ENCODE data around the gene RIPK1. TPM values are rescaled to one million over a fixed set of nuclear protein-coding genes. Genes with fewer than 3 reads are reported as not detected.
"Not testable (repeated sequence)": the region's sequence is repeated elsewhere in the genome, so short reads cannot be mapped to it uniquely, and the experiment has no call there.

RIPK1 gene
- total RNA-seq, 2 donors from 2014 or later = 10.6 to 13.1 TPM

DNA sequence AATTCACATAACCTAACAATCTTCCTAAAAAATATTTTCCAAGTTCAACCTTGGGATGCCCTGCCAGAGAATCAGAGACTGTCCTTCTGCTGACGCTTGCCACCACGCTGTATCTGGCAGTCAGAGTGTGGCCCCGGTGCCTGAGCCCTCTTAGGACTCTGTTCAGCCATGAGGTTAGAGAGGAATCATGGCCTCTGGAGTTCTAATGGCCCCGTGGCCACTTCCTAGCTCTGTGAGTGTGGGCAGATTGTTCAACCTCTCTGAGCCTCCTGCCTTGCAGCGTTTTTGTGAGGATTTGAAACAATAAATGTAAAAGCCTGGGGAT, 52.4 kb downstream of the RIPK1 start:
- no peak for ATAC-seq
- no peak for DNase-seq
- intact Hi-C loops (cut with DNase I) = no loop called here

DNA sequence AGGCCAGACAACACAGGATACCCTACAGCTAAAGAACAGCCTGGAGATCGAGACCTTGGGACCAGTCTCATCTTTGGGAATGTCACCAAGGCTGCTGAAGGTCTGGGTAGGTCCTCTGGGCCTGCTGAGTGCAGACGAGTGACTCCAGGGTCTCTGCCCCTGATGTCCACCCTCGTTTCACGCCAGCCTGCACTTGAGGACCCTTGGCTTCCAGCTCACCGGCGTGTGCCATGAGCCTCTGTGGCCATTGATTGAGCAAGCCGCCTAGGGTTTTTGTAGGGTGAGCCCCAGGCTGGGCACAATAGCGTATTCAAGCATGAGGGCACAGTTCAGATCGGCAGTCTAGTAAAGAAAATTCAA, 54.5 kb downstream of the RIPK1 start:
- no peak for ATAC-seq
- DNase-seq = no peak
- intact Hi-C loops (cut with DNase I) = no loop called here

DNA sequence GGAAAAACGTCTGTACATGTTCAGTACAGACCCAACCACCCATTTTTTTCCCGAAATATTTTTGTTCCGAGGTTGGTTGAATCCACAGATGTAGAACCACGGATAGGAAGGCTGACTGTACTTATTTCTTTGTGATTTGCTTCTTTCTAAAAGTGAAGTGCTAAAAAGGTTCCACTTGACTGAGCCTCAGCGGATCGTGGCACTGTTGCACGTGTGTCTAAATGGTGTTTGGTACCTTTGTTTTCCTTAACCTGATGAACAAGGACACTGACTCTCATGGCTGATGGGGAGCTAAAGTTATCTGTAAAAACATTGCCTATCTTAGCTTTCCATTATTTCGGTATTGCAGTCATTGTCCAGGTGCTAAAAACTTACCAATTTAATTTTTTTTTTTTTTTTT, 56.4 kb downstream of the RIPK1 start:
- intact Hi-C loops (cut with DNase I) = loop anchor here in 1 of 2 donors (5.0 kb wide), 1 partner anchor 128 kb away; no protein-coding TSS in a partner anchor
- DNase-seq = no peak
- no peak for ATAC-seq

DNA sequence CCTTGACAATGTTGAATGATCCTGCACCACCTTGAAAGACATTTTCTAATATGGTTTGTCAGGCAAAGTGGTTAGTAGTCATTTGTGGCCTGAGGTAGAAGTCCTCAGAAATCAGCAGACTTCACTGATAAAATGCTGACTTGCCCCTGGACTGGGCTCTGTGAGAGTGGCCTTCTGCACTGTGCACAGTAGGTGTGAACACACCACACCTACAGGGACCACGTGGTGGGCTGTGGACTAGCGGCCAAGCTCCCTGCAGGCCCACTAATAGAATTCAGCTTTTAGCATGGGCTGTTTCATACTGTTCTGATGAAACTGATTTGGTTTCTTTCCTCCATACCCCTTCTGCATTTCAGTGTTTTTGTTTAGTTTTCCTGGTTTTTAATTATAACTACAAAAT, 57.5 kb downstream of the RIPK1 start:
- intact Hi-C loops (cut with DNase I) = loop anchor here (2.0 to 5.0 kb wide), 2 partner anchors 125 to 126 kb away; no protein-coding TSS in a partner anchor
- ATAC-seq (peak in 1 of 2 donors; percentile 14), DNase-seq (no peak)

DNA sequence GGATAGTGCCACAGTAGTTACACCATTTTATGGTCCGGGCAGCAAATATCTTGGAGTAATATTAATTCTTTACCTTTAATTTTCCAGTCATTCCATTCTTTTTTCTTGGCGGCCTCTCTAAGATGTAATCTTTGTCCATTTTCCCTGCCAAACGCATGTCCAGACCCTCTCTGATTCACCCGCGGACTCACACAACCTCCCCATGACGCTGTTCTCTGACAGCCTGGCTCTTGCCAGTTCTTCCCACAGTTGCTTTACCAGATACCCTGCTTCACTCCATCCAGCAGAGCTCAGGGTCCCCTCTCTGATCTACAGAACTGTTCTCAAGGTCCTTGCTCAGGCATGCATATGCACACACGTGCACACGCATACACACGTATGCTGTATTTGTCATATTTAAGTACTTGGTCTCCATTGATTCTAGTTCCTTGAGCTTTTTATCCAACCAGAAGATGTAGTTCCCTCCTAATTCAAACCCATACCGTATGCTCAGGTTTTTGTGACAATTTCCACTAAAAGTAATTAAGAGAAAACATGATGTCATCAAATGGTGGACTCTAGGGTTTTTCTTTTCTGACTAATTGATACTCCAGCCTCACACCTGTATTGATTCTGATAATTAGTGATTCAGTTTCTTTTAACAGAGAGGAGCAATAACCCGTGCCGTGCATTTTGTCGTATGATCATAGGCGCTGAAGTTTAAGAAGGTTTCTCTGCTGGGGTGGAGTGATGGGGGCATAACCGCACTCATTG, 60.2 kb downstream of the RIPK1 start:
- DNase-seq = no peak
- no peak for ATAC-seq
- intact Hi-C loops (cut with DNase I) = loop anchor here in 1 of 2 donors (5.0 kb wide), 1 partner anchor 124 kb away; no protein-coding TSS in a partner anchor

DNA sequence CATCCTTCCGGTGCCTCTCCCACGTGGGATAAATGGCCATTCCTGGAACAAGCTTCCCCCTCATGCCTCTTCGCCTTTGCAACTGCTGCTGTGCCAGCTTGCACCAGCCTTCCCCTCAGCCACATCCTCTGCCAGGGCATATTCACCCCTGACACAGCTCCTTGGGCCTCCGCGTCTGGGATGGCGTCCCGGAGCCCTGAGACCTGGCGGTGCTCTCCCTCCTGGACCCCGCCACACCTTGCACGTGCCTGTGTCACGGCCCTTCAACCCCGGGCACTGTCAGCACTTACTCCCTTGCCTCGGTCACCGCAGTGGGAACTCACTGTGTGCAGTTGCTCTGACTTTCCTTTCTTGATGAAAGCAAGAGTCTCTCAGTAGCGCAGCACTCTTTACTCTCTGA, 63.4 kb downstream of the RIPK1 start:
- DNase-seq = no peak
- intact Hi-C loops (cut with DNase I) = no loop called here
- ATAC-seq = no peak

DNA sequence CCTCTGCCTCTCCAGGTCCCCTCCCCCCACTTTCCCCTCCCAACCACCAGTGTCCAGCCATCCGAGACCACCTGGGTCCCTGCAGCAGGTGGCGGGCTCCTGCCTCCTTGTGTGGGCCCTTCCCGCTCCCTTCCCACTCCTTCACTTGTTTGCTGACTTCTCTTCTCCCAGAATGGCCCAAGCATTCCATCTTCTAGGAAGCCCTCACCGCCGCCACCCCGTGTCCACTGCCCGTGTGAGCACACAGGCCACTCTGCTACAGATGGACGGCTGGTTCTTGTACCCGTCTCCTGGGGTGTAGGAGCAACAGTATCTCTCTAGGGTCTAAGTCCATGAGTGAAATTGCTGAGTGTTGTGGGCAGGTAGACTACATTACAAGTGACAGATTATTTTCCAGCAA, 65.2 kb downstream of the RIPK1 start:
- intact Hi-C loops (cut with DNase I) = no loop called here
- ATAC-seq (no peak), DNase-seq (no peak)

DNA sequence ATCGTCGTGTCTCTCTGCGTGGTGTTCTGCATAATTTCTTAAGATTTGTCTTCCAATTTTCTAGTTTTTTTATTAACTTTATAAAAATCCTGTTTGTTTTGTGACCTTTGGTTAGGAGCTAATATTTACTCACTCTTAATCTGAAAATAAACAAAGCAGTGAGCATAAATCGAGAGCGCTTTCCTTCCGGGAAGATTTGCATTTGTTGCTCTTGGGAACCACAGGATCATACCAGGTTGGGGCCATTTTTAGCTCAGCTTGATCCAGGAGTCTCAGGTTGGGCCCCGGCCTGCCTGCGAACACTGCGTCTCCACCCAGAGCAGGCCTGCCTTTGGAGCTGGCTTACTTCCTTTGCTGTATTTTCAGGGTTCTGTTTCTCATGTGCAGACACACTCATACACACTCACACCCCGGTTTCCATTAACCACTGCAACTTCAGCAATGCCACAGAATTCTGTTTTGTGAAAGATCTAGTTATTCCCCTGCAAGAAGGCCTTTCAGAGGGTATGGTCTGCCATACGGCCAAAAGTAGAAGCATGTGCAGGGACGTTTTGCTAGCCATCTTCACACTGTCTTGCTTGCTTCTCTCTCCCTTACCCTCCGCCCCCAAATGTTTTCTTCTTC, 67.5 kb downstream of the RIPK1 start:
- ATAC-seq = no peak
- no peak for DNase-seq
- intact Hi-C loops (cut with DNase I) = no loop called here

DNA sequence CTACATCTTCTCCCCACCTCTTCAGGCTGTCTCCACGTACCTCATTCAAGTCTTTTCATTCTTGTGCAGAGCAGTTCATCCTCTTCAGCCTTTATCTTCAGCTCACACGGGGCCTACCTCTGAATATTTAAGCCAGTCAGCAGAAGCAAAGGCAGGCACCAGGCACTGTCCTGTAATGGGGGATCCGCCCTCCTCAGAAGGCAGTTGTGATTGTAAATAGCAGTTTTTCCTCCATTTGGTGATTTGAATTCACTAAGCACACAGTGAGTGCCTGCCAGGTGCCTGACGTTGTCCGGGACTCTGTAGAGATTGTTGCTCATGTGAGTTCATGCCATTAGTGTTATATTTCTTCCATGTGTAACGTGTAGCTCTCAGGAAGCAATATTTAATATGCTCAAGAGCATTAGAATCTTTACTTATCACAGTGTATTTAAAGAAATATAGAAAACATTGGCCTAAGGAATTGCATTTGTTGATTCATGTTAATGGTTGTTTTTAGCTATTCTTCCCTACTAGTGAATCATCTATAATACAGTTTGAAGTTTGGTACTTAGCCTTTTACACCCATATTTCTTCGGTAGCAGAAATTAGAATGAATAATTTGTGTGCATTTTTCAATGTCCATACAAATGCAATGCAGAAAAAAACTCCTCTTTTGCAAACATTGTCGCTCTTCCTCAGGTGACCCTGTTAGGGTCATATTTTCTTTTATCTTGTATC, 68.2 kb downstream of the RIPK1 start:
- no peak for ATAC-seq
- intact Hi-C loops (cut with DNase I) = no loop called here
- DNase-seq = no peak

DNA sequence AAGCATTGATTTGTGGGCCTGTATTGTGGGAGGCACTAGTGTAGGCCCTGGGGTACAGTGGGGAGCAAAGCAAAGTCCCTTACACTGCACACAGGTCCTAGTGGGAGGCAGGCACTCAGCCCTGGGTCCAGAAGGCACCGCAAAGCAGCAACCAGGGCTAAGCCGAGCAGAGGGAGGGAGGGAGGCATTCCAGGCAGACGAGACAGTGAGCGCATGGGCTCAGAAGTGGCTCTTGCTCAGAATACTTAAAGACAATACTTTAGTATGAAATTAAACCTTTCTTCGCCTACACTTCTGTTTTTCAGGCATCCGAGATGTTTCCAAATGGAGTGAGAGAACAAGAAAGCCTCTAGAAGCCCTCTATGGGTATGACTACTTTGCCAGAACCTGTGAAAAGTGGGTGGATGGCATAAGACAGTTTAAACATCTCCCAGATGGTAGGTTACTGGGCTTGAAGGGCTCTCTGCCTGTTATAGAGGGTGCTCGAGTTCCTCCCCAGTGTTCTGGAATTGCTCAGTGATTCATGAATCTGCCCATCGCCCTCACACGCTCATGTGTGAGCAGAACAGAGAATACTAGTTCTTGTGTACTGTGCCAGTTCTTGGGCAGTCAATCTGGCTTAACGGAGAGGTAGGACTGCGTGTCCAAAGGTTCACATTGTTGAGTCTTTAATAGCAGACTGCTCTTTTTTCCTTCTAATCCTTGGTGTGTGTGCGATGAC, 68.9 kb downstream of the RIPK1 start:
- intact Hi-C loops (cut with DNase I) = no loop called here
- no peak for ATAC-seq
- DNase-seq = no peak

DNA sequence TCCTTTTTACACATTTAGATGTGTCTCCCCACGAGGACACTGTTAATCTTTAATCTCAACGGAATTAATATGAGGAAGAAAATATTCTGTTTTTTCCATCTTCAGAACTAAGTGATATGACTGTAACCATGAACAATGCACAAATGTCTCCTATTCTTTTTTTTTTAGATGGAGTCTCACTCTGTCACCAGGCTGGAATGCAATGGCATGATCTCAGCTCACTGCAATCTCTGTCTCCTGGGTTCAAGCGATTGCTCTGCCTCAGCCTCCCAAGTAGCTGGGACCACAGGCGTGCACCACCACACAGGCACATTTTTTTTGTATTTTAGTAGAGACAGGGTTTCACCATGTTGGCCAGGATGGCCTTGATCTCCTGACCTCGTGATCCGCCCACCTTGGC, 69.6 kb downstream of the RIPK1 start:
- intact Hi-C loops (cut with DNase I); DNase-seq; ATAC-seq: not testable (repeated sequence)

DNA sequence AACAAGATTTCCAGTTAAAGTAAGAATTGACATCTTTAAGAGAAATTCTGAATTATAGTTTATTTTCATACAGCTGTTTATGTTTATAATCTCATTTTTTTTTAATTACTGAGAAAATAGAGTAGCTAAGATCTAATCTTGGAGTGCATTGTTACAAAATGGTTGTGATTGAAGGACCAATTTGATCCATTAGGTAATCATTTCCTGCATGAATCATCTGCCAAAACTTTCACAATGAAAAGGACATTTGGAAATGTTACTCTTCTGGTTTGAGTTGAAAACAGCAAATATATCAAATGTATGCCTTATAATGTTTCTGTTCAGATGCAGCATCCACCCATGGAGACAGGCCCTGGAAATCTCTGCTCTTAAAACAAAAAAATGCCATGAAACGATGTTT, 70.0 kb downstream of the RIPK1 start:
- intact Hi-C loops (cut with DNase I) = no loop called here
- no peak for ATAC-seq
- no peak for DNase-seq

DNA sequence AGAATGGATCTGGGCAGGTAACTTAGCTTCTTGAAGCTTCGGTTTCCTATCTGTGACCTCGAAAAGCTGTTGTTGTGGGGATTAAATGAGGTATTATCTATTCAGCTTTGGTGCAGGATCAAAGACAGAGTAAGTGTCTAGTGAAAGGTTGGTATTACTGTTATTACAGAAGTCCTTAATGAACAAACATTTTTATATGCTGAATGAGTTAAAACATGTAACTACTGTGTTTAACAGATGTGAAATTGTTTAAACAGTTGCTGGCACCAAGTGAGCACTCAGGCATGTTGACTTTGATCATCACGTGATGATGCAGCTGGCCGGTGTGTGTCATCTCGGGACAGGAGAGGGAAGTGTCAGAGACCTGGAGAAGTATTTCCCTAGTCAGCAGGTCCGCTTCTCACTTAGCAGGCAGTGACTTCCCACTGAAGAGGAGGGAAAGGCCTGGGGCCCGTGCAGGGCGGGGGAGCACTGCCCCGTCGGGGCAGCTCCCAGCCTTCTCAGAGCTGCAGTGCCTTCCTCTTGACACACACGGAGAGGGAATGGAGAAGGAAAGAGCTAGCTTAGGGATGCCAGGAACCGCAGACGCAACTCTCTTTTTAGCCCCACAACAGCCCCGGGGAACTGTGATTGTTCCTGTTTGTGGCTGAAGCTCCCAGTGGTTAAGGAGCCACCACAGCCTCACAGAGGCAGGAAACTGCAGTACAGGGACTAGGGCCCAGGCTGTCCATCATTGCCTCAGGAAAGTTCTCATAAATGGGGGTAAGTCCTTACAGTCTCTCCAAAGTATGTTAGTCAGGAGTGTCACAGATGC, 71.0 kb downstream of the RIPK1 start:
- ATAC-seq (peak; percentile 86 to 94), DNase-seq (peak; percentile 33)
- intact Hi-C loops (cut with DNase I) = no loop called here

DNA sequence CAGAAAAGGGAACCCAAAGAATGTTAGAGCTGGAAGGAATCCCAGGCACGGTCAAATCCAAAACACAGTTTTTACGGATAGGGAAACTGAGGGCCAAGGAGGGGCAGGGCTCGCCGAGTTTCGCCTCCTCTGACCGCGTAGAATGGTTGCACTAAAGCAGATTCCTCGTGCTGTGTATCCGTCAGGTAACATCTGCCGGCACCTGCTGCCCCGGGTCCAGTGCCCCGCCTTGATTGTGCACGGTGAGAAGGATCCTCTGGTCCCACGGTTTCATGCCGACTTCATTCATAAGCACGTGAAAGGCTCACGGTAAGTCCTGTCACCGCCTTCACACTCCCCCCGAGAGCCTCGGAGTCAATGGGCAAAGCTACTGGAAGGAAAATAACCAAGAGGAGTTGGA, 71.9 kb downstream of the RIPK1 start:
- no peak for ATAC-seq

DNA sequence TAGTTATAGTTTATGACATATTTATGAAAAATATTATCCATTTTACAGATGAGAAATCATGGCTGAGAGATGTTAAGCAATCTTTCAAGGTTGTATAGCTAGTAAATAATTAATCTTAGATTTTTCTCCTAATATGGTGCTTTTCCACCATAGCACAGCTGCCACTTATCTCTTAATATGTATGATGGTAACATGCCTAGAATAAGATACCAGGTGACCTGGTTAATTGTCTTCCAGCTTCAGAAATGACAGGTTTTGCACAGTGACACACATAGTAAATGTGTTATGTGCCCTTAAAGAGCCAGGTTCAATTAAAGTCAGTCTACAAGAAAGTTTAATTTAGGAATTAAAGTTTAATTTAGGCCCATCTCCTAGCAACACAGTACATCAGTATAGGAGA, 74.2 kb downstream of the RIPK1 start:
- DNase-seq (no peak), ATAC-seq (no peak)
- intact Hi-C loops (cut with DNase I) = no loop called here

More for the DNA sequence above, 71.9 kb downstream of the RIPK1 start:
- intact Hi-C loops (cut with DNase I) = no loop called here
- DNase-seq = no peak

DNA sequence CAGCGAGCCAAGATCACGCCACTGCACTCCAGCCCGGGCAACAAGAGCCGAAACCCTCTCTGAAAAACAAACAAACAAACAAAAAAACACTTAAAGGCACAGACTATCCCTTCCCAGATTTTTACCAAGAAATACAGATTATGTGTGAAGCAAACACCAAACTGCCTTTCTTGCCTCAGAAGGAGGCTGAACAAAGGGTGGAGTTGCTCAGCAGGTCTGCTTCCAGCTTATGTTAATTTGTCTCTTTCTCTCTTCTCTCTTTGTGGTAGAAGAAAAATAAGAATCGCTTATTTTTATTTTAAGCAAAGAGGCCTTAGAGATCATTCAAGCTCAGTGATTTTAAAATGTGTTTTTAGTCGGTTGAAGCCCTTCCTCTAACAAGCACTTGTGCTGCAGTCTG, 74.9 kb downstream of the RIPK1 start:
- intact Hi-C loops (cut with DNase I) = no loop called here
- ATAC-seq = no peak
- DNase-seq = no peak

DNA sequence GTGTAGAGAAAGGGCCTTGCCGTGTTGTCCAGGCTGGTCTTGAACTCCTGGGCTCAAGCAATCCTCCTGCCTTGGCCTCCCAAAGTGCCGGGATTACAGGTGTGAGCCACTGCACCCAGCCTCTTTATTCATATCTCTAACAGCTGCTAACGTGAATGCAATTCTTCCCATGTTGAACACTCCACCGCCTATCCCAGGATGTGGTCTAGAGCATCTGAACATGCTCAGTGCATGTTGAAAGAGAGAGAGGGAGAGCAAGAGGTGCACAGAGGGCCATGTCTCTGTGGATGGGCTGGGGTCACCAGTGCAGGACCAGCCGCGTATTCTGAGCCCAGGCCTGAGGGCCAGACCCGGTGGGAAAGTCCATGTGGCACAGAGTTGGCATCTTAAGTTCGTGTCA, 76.3 kb downstream of the RIPK1 start:
- ATAC-seq (no peak), DNase-seq (no peak)
- intact Hi-C loops (cut with DNase I) = no loop called here

DNA sequence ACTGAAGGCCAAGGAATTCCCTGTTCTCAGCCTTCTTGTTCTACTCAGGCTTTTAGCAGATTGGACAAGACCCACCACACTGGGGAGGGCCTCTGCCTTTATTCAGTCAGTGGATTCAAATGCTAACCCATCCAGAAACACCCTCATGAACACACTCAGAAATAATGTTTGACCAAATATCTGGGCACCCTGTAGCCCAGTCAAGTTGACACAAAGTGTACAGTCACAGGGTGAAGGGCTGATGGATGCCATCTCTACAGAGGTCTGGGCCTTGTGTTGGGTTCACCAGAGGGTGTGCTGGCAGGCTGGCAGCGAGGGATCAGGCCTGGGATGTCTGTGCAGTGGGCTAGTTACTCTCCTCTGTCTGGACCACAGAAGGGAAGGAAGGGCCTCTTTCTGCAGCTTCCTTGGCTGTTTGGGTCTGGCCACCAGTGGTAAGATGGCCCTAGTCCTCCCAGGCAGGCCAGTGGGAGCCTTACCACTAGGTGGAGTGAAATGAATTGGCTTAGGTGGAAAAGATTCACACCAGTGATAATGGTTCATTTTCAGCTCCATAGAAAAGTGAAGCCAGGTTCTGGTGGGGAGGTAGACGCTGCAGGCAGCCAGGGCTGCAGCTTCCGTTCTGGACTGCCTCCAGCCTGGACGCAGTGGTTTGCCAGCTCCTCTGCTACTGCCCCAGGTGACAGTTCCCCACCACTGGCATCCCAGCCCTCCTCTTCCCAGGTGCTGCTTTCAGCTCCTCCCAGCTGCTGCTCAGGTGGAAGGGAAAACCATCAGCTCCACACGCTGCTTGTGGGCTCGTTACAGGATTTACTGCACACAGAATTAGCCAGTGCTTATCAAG, 79.8 kb downstream of the RIPK1 start:
- intact Hi-C loops (cut with DNase I) = no loop called here
- ATAC-seq (no peak), DNase-seq (no peak)
